HG03280 (cell line): ENCODE data around the gene PTPN14.
"Not testable (repeated sequence)": the region's sequence is repeated elsewhere in the genome, so short reads cannot be mapped to it uniquely, and the experiment has no call there.

Source experiments
- ATAC-seq: cut with Tn5 transposase; IDR thresholded peaks from one replicate; pipeline ENCODE4 v1.9.1; 2021; ENCODE audit warnings: mild to moderate bottlenecking, moderate library complexity; ENCODE audit not compliant: unreplicated experiment

The PTPN14 gene

GRCh38 chr1:214481983-214482634 lies 69.3 kb downstream of the PTPN14 start:
- ATAC-seq, result not testable (repeated sequence)

GRCh38 chr1:214476986-214477870 lies 74.2 kb downstream of the PTPN14 start:
- ATAC-seq, result no peak

GRCh38 chr1:214476229-214476985 lies 75.0 kb downstream of the PTPN14 start:
- ATAC-seq, result no peak

- no peak for ATAC-seq
These were observed 75.7 kb downstream of the PTPN14 start for GRCh38 chr1:214475746-214476145.

- no peak for ATAC-seq
These were observed 76.1 kb downstream of the PTPN14 start for GRCh38 chr1:214475331-214475730.

DNA sequence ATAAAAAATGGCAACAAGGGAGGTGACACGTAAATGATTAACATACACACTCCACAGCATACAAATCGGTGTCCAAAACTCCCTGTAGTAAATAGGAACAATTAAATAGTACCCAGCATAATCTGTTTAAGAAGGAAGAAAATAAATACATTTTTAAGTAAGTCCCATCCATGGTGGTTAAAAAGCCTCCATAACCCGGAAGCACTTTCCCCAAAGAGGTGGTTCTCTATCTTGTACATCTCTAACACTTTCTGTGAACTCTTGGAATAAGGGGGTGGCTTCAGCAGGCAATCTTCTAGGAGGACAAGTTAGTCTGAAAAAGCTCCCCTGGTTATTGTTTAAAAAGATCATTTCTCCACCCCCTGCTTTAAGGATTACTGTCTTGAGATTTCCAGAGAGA lies 76.9 kb downstream of the PTPN14 start:
- ATAC-seq, result no peak

GRCh38 chr1:214473862-214474261 lies 77.5 kb downstream of the PTPN14 start:
- no peak for ATAC-seq

DNA sequence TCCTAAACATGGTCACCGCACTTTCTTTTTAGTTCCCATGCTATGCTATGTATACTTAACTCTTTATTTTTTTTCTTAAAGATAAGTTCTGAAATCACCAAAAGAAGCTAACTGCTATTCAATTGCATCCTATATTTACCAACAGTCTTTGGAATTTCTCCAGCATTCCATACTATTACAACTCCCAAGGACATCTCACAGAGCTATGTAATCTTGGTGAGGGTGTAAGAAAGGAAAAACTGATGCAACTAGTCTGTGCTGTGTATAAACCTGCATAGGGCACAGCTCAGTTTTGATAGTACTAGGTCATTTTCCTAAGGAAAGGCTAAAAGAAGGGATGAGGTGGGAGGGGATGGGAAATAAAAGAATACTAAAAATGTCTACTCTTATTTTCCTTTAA lies 78.0 kb downstream of the PTPN14 start:
- no peak for ATAC-seq

DNA sequence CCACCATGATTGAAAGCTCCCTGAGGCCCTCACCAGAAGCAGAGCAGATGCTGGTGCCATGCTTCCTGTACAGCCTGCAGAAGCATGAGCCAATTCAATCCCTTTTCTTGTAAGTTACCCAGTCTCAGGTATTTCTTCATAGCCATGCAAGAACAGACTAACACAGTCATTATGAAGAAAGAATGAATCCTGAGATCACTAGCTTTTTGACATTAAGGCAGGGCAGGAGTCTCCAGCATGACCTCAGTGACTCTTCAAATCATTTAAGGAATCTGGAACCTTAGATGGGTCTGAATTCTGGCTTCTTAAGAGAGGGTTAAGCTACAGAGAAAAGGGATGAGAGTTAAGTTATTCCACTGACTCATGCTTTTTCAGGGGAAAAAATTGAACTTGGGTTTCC lies 79.0 kb downstream of the PTPN14 start:
- ATAC-seq, result no peak

- ATAC-seq, result no peak
These were observed 79.9 kb downstream of the PTPN14 start for GRCh38 chr1:214471458-214471857.

DNA sequence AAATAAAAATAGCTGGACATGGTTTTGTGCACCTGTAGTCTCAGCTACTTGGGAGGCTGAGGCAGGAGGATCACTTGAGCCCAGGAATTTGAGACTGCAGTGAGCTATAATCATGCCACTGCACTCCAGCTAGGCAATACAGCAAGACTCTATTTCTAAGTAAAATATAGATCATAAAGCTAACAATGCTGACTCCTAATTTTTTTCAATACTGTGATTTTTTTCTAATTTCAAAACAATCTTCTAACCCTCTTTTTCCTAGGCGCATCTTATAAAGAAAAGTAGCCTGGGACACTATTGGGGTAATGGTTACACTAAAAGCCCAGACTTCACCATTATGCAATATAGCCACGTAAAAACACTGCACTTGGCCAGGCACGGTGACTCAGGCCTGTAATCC lies 81.3 kb downstream of the PTPN14 start:
- ATAC-seq, result no peak

DNA sequence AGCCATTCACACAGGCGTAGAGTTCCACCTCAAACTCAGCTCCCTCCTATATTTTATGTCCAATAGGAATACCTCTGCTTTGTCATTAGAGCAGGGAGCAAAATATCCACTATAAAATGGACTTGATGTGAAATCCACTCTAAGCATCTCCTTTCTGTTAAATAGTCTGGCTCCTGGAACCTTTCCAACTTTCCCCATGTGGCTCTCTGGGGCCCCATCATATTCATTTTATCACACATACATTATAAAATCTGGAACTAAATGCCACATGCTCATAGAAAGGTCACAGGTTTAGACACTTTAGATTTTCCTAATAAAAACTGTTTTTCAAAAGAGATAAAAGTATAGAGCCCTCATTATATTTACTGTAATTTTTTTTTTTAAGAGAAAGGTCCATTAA lies 82.1 kb downstream of the PTPN14 start:
- ATAC-seq, result no peak

DNA sequence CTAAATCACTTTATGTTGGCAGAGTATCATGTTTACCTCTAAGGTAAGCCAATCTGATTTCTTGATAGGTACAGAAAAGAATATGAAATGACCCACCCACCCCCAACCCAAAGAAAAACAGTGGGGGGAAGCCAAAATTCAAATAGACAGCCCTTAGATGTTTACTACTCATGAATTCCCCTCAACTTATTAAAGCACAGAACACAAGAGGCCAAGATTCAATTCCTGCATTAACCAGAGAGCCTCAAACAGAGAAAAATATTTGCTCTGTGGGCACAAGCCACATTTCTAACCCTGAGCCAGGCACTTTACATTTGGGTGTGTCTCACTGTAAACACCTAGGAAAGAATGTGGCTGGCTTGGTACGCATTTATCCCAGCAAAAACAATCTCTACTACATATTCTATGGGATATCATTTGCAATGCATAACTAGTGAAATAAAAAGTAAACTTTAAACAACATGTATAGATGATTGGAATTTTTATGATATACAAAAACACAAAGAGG lies 84.3 kb downstream of the PTPN14 start:
- no peak for ATAC-seq

- no peak for ATAC-seq
These were observed 84.9 kb downstream of the PTPN14 start for GRCh38 chr1:214466403-214467077.

- no peak for ATAC-seq
These were observed 86.7 kb downstream of the PTPN14 start for GRCh38 chr1:214464445-214465287.

- ATAC-seq, result no peak
These were observed 87.8 kb downstream of the PTPN14 start for GRCh38 chr1:214463596-214463995.

DNA sequence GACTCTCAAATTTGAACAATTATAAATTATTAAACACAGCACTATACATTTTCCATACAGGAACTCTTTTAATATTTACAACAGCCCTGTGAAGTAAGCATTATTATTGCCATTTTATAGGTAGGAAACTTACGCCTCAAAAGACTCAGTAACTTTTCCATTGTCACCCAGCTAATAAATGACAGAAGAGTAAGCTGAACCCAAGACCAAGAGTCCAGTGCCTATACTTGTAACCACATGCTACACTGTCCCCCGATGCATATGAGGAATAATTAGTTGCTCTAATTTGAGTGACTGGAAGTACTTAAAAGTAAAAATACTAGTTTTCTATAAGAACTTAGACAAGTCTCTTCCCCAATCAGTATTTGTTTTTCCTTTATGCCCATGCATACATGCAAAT lies 88.5 kb downstream of the PTPN14 start:
- ATAC-seq, result no peak

- ATAC-seq, result no peak
These were observed 90.1 kb downstream of the PTPN14 start for GRCh38 chr1:214461305-214461704.

- no peak for ATAC-seq
These were observed 91.0 kb downstream of the PTPN14 start for GRCh38 chr1:214460304-214460916.

- no peak for ATAC-seq
These were observed 91.5 kb downstream of the PTPN14 start for GRCh38 chr1:214459895-214460294.
